ENCODE measurements around the gene AMZ1.
"Not testable (repeated sequence)": the region's sequence is repeated elsewhere in the genome, so short reads cannot be mapped to it uniquely, and the experiment has no call there.

- not testable (repeated sequence) for TF ChIP-seq EZH2phosphoT487 (IDR thresholded peaks at IDR 0.05; ENCODE audit: low read depth, severe bottlenecking, unreplicated experiment); CTCF (IDR thresholded peaks at IDR 0.05; ENCODE audit: poor library complexity)
These were observed 60.7 kb downstream of the AMZ1 start for GRCh38 chr7:2748684-2749083.

Measured in hepatocyte (in vitro differentiated cells).